HG03280 (cell line): ENCODE measurements around the gene ZNF19.

Source experiments
- ATAC-seq: cut with Tn5 transposase; IDR thresholded peaks from one replicate; pipeline ENCODE4 v1.9.1; 2021; ENCODE audit warnings: mild to moderate bottlenecking, moderate library complexity; ENCODE audit not compliant: unreplicated experiment

The ZNF19 gene

GRCh38 chr16:71443714-71444113, 45.4 kb downstream of the ZNF19 start:
- ATAC-seq: no peak

- no peak for ATAC-seq
Observed at GRCh38 chr16:71442051-71442440, 47.1 kb downstream of the ZNF19 start, which contains the start of gene TLE7. TSS of gene TLE7 (minus strand) at chr16:71442054. CDS start at chr16:71433324, 8,730 bp downstream.

GRCh38 chr16:71441348-71442050, 47.6 kb downstream of the ZNF19 start:
- ATAC-seq: no peak

GRCh38 chr16:71440669-71441347, 48.3 kb downstream of the ZNF19 start:
- no peak for ATAC-seq

GRCh38 chr16:71439523-71439922, 49.6 kb downstream of the ZNF19 start:
- ATAC-seq: no peak

GRCh38 chr16:71436473-71436872, 52.7 kb downstream of the ZNF19 start:
- no peak for ATAC-seq

GRCh38 chr16:71432906-71433305, 56.2 kb downstream of the ZNF19 start:
- no peak for ATAC-seq

- ATAC-seq: no peak
Observed at GRCh38 chr16:71431991-71432390, 57.1 kb downstream of the ZNF19 start.

- no peak for ATAC-seq
Observed at GRCh38 chr16:71431176-71431575, 57.9 kb downstream of the ZNF19 start.

- ATAC-seq: no peak
Observed at GRCh38 chr16:71430744-71431143, 58.4 kb downstream of the ZNF19 start.

GRCh38 chr16:71429581-71429980, 59.5 kb downstream of the ZNF19 start:
- no peak for ATAC-seq

- ATAC-seq: no peak
Observed at GRCh38 chr16:71428883-71429282, 60.2 kb downstream of the ZNF19 start.

- ATAC-seq: no peak
Observed at GRCh38 chr16:71428385-71428784, 60.7 kb downstream of the ZNF19 start.

GRCh38 chr16:71426880-71427615, 62.1 kb downstream of the ZNF19 start:
- no peak for ATAC-seq

- ATAC-seq: peak; percentile 42
Observed at GRCh38 chr16:71426069-71426879, 62.9 kb downstream of the ZNF19 start.

GRCh38 chr16:71425746-71426068, 63.4 kb downstream of the ZNF19 start:
- ATAC-seq: no peak

- ATAC-seq: no peak
Observed at GRCh38 chr16:71424626-71425025, 64.5 kb downstream of the ZNF19 start.

- no peak for ATAC-seq
Observed at GRCh38 chr16:71423865-71424264, 65.3 kb downstream of the ZNF19 start.
